ENCODE results near the gene DONSON. TPM values are rescaled to one million over a fixed set of nuclear protein-coding genes. Genes with fewer than 3 reads are reported as not detected.

Gene DONSON
- total RNA-seq, 6 experiments from 2014 or later, result 14.7 to 32.0 (median 28.6) TPM

- Mint-ChIP-seq H3K9me3 (no peaks in the 10 kb centered on the region; the same call in 1 of the 2 replicates), H3K4me3 (no peak overlapping the region), H3K4me1 (ENCODE audit: low read depth) (peaks cover 21% of the 10 kb centered on the region), H3K27me3 (ENCODE audit: insufficient read depth) (peaks cover 8% of the 10 kb centered on the region), H3K36me3 (ENCODE audit: low read depth) (peaks cover 63% of the 10 kb centered on the region), H3K27ac (no peak overlapping the region)
- DNase-seq, result no peak
- no peak for TF ChIP-seq CTCF (IDR thresholded peaks at IDR 0.05)
These were observed 37.5 kb downstream of the DONSON start for GRCh38 chr21:33550772-33551660.

- Mint-ChIP-seq H3K27ac (no peak overlapping the region), H3K4me1 (ENCODE audit: low read depth) (peaks cover 21% of the 10 kb centered on the region), H3K4me3 (no peak overlapping the region), H3K36me3 (ENCODE audit: low read depth) (peaks cover 56% of the 10 kb centered on the region), H3K27me3 (ENCODE audit: insufficient read depth) (peaks cover 8% of the 10 kb centered on the region; the same call in 1 of the 2 replicates), H3K9me3 (no peaks in the 10 kb centered on the region; the same call in 1 of the 2 replicates)
- TF ChIP-seq CTCF (IDR thresholded peaks at IDR 0.05), result no peak
- no peak for DNase-seq
These were observed 38.4 kb downstream of the DONSON start for GRCh38 chr21:33549848-33550771.

- H3K27ac Mint-ChIP-seq, result peak overlapping the region; percentile 68
- peaks cover 3% of the 10 kb centered on the region for H3K27me3 Mint-ChIP-seq (ENCODE audit: insufficient read depth)
- TF ChIP-seq CTCF (IDR thresholded peaks at IDR 0.05), result no peak
- peaks cover 16% of the 10 kb centered on the region for H3K4me1 Mint-ChIP-seq (ENCODE audit: low read depth)
- DNase-seq, result no peak
- H3K9me3 Mint-ChIP-seq, result no peaks in the 10 kb centered on the region
- H3K4me3 Mint-ChIP-seq, result peak overlapping the region; percentile 98
- H3K36me3 Mint-ChIP-seq (ENCODE audit: low read depth), result peaks cover 38% of the 10 kb centered on the region
These were observed 42.4 kb downstream of the DONSON start for GRCh38 chr21:33546086-33546485.

- no peak for DNase-seq
- Mint-ChIP-seq H3K4me3 (peak overlapping the region; percentile 98), H3K4me1 (ENCODE audit: low read depth) (peaks cover 29% of the 10 kb centered on the region), H3K36me3 (ENCODE audit: low read depth) (peaks cover 40% of the 10 kb centered on the region), H3K27me3 (ENCODE audit: insufficient read depth) (peaks cover 1% of the 10 kb centered on the region; the same call in 1 of the 2 replicates), H3K27ac (peak overlapping the region; percentile 100), H3K9me3 (no peaks in the 10 kb centered on the region)
- no peak for TF ChIP-seq CTCF (IDR thresholded peaks at IDR 0.05)
These were observed 43.9 kb downstream of the DONSON start for GRCh38 chr21:33544451-33545195.

Data from HFFc6 (cell line).